DOHH2 (cell line): ENCODE data around the gene SIK3.

Experiments used
- EZH2phosphoT487 ChIP-seq: fragments of 200-600 bp; sonication (generic); IDR thresholded peaks from 2 replicates; pipeline ENCODE4 v1.6.1; 2017; ENCODE audit warnings: borderline replicate concordance, mild to moderate bottlenecking, antibody characterized with exemption, low read length, moderate library complexity, mixed read lengths
- TF ChIP-seq, protein P1 (sequence below): fragments of 200-600 bp; sonication (generic); IDR thresholded peaks from one replicate; pipeline ENCODE4 v1.5.1; 2014; ENCODE audit warnings: antibody characterized with exemption, mild to moderate bottlenecking, low read depth, low read length; ENCODE audit not compliant: poor library complexity, severe bottlenecking

DNA sequence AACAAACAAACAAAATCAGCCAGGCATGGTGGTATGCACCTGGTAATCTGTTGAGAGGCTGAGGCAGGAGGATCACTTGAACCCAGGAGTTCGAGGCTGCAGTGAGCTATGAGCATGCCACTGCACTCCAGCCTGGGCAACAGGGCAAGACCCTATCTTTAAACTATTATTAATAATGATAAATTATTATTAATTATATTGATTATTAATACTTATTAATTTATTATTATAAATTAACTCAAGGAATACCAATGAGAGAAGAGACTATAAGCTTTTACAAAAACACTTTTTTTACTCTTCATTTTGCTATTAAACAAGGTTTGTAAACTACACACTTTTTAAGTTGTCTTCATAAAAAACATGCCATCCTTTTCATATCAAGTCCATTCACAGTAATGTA is 163.1 kb downstream of the SIK3 start:
- TF ChIP-seq, protein P1, sequence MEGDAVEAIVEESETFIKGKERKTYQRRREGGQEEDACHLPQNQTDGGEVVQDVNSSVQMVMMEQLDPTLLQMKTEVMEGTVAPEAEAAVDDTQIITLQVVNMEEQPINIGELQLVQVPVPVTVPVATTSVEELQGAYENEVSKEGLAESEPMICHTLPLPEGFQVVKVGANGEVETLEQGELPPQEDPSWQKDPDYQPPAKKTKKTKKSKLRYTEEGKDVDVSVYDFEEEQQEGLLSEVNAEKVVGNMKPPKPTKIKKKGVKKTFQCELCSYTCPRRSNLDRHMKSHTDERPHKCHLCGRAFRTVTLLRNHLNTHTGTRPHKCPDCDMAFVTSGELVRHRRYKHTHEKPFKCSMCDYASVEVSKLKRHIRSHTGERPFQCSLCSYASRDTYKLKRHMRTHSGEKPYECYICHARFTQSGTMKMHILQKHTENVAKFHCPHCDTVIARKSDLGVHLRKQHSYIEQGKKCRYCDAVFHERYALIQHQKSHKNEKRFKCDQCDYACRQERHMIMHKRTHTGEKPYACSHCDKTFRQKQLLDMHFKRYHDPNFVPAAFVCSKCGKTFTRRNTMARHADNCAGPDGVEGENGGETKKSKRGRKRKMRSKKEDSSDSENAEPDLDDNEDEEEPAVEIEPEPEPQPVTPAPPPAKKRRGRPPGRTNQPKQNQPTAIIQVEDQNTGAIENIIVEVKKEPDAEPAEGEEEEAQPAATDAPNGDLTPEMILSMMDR = no peak
- TF ChIP-seq EZH2phosphoT487 = no peak
